H9 (cell line): ENCODE data around the gene BAAT. TPM values are rescaled to one million over a fixed set of nuclear protein-coding genes. Genes with fewer than 3 reads are reported as not detected.

Experiments used
- DNase-seq: peaks from one replicate; pipeline ENCODE4 v3.0.0-alpha.2; 2017
- H2AFZ ChIP-seq: one replicate; pipeline ENCODE4 v1.6.1; 2013; ENCODE audit warnings: mild to moderate bottlenecking, low read length, control low read depth, moderate library complexity
- H2AK5ac ChIP-seq: 2 replicates; pipeline ENCODE4 v1.6.1; 2013; ENCODE audit warnings: low read length, control low read depth, mixed read lengths; ENCODE audit not compliant: insufficient read length
- H2BK120ac ChIP-seq: one replicate; pipeline ENCODE4 v1.6.1; 2013; ENCODE audit warnings: low read depth, mild to moderate bottlenecking, low read length, control low read depth, inconsistent platforms; ENCODE audit not compliant: poor library complexity, severe bottlenecking
- H2BK12ac ChIP-seq: 2 replicates; pipeline ENCODE4 v1.6.1; 2013; ENCODE audit warnings: low read length, control low read depth, mixed read lengths, low read depth; ENCODE audit not compliant: insufficient read length
- H2BK15ac ChIP-seq: 2 replicates; pipeline ENCODE4 v1.6.1; 2013; ENCODE audit warnings: low read depth, low read length, control low read depth
- H2BK20ac ChIP-seq: one replicate; pipeline ENCODE4 v1.6.1; 2013; ENCODE audit warnings: low read depth, mild to moderate bottlenecking, low read length, control low read depth, inconsistent platforms; ENCODE audit not compliant: poor library complexity, severe bottlenecking
- H2BK5ac ChIP-seq: 2 replicates; pipeline ENCODE4 v1.6.1; 2013; ENCODE audit warnings: low read length, control low read depth, mixed read lengths; ENCODE audit not compliant: insufficient read length
- H3K14ac ChIP-seq: 2 replicates; pipeline ENCODE4 v1.6.1; 2013; ENCODE audit warnings: low read length, control low read depth; ENCODE audit not compliant: insufficient read depth
- H3K18ac ChIP-seq: 2 replicates; pipeline ENCODE4 v1.6.1; 2013; ENCODE audit warnings: low read depth, mild to moderate bottlenecking, mixed read lengths, low read length, control low read depth; ENCODE audit not compliant: insufficient read length
- H3K23ac ChIP-seq: 2 replicates; pipeline ENCODE4 v1.6.1; 2013; ENCODE audit warnings: low read length, control low read depth, mixed read lengths, low read depth; ENCODE audit not compliant: insufficient read length
- H3K23me2 ChIP-seq: 2 replicates; pipeline ENCODE4 v1.6.1; 2013; ENCODE audit warnings: low read depth, mild to moderate bottlenecking, mixed read lengths, low read length, control low read depth; ENCODE audit not compliant: insufficient read length, poor library complexity, severe bottlenecking
- H3K27ac ChIP-seq: 2 replicates; pipeline ENCODE4 v1.5.1; 2013; ENCODE audit warnings: low read length, control low read depth, mixed read lengths, low read depth; ENCODE audit not compliant: insufficient read length
- H3K27me3 ChIP-seq: 2 replicates; pipeline ENCODE4 v1.6.1; 2013; ENCODE audit warnings: low read length, control low read depth, inconsistent platforms; ENCODE audit not compliant: insufficient read depth
- H3K4ac ChIP-seq: 2 replicates; pipeline ENCODE4 v1.6.1; 2013; ENCODE audit warnings: low read depth, mild to moderate bottlenecking, control low read depth, inconsistent platforms, low read length, moderate library complexity
- H3K4me1 ChIP-seq: 2 replicates; pipeline ENCODE4 v1.6.1; 2013; ENCODE audit warnings: low read length, control low read depth, inconsistent platforms; ENCODE audit not compliant: insufficient read depth
- H3K4me2 ChIP-seq: 2 replicates; pipeline ENCODE4 v1.6.1; 2013; ENCODE audit warnings: low read length, control low read depth, mixed read lengths; ENCODE audit not compliant: insufficient read length, insufficient read depth
- H3K56ac ChIP-seq: 2 replicates; pipeline ENCODE4 v1.6.1; 2013; ENCODE audit warnings: low read depth, mild to moderate bottlenecking, mixed read lengths, low read length, control low read depth; ENCODE audit not compliant: insufficient read length
- H3K79me1 ChIP-seq: 2 replicates; pipeline ENCODE4 v1.6.1; 2013; ENCODE audit warnings: low read depth, mild to moderate bottlenecking, moderate library complexity, low read length, control low read depth, inconsistent platforms; ENCODE audit not compliant: insufficient read depth, poor library complexity, severe bottlenecking
- H3K79me2 ChIP-seq: 2 replicates; pipeline ENCODE4 v1.6.1; 2013; ENCODE audit warnings: low read length, control low read depth, inconsistent platforms; ENCODE audit not compliant: insufficient read depth
- H3K9ac ChIP-seq: 2 replicates; pipeline ENCODE4 v1.6.1; 2013; ENCODE audit warnings: low read length, control low read depth, mixed read lengths; ENCODE audit not compliant: insufficient read length; ENCODE audit errors: extremely low read depth
- H3K9me3 ChIP-seq: one replicate; pipeline ENCODE4 v1.6.1; 2013; ENCODE audit warnings: low read depth, low read length, inconsistent platforms; ENCODE audit not compliant: control insufficient read depth
- H3T11ph ChIP-seq: one replicate; pipeline ENCODE4 v1.6.1; 2013; ENCODE audit warnings: mild to moderate bottlenecking, low read length, control low read depth, inconsistent platforms
- H4K20me1 ChIP-seq: one replicate; pipeline ENCODE4 v1.6.1; 2013; ENCODE audit not compliant: control insufficient read depth, insufficient read length, insufficient read depth
- H4K5ac ChIP-seq: 2 replicates; pipeline ENCODE4 v1.6.1; 2013; ENCODE audit warnings: low read depth, mild to moderate bottlenecking, mixed read lengths, low read length, control low read depth; ENCODE audit not compliant: insufficient read length
- H4K8ac ChIP-seq: replicated peaks from 2 replicates; pipeline ENCODE4 v1.6.1; 2013; ENCODE audit warnings: low read length, control low read depth, mixed read lengths, low read depth; ENCODE audit not compliant: insufficient read length
- H4K91ac ChIP-seq: 2 replicates; pipeline ENCODE4 v1.6.1; 2013; ENCODE audit warnings: low read depth, mild to moderate bottlenecking, moderate library complexity, mixed read lengths, low read length, control low read depth; ENCODE audit not compliant: insufficient read length
- H3K27ac Mint-ChIP-seq, 3 experiments: 2 replicates in 2 of 3; 3 replicates in 1 of 3; pipeline ENCODE4 v1.8.0; 2020 to 2021; ENCODE audit warnings: mixed read lengths in 3 of 3, mild to moderate bottlenecking in 1 of 3, moderate library complexity in 1 of 3
- H3K27me3 Mint-ChIP-seq: 2 replicates; pipeline ENCODE4 v1.8.0; 2021; ENCODE audit warnings: low read depth, mild to moderate bottlenecking, moderate library complexity, mixed read lengths
- H3K36me3 Mint-ChIP-seq, 3 experiments: 2 replicates in 2 of 3; 3 replicates in 1 of 3; pipeline ENCODE4 v1.8.0; 2020 to 2021; ENCODE audit warnings: low read depth in 3 of 3, mixed read lengths in 3 of 3; ENCODE audit not compliant: insufficient read depth in 1 of 3
- H3K4me1 Mint-ChIP-seq, 2 experiments: 2 replicates each; pipeline ENCODE4 v1.8.0; 2020; ENCODE audit warnings: mixed read lengths in 2 of 2
- H3K4me3 Mint-ChIP-seq, 2 experiments: 2 replicates in 1 of 2; 3 replicates in 1 of 2; pipeline ENCODE4 v1.8.0; 2020 to 2021; ENCODE audit warnings: mild to moderate bottlenecking in 2 of 2, mixed read lengths in 2 of 2, moderate library complexity in 1 of 2
- H3K9me3 Mint-ChIP-seq, 2 experiments: 2 replicates in 1 of 2; 3 replicates in 1 of 2; pipeline ENCODE4 v1.8.0; 2020; ENCODE audit warnings: mild to moderate bottlenecking in 2 of 2, mixed read lengths in 2 of 2, moderate library complexity in 1 of 2
- WGBS: extraction: QIAGEN DNeasy Blood & Tissue Kit; methylation state at CpG from one replicate; pipeline ENCODE4 v1.1.7; 2013; ENCODE audit warnings: missing lambda C conversion rate, low lambda C conversion rate, mixed read lengths; ENCODE audit not compliant: insufficient read length; ENCODE audit errors: extremely low coverage; 5-methylcytosine and 5-hydroxymethylcytosine counted together
- total RNA-seq: library from RNA; stranded (reverse); gene quantifications from 2 replicates; pipeline ENCODE4 v1.2.1, GENCODE V29; 2021
- TF ChIP-seq, protein P1 (sequence below): fragments of 200-600 bp; sonication (generic); conservative IDR thresholded peaks from 3 replicates; pipeline ENCODE4 v1.8.0; 2021; ENCODE audit warnings: antibody characterized with exemption, mild to moderate bottlenecking

BAAT gene
- total RNA-seq, 1 experiment from 2014 or later = 0.09 TPM

DNA sequence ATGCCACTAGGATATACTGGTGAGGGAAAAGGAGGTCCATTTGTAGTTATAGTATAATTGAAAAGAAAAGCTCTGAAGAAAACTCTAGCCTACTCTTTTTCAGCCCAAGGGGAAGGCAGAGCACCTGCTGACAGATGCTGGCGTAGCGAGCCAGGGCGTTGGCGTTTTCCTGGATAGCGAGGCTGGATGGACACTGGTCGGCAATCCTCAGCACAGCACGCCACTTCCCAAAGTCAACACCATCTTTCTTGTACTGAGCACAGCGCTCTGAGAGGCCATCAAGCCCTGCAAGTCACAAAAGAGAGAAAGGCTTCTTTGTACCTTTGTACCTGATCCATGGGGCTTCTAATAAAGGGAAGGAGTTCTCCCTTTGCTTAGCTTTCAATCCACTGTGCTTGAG is 42.6 kb upstream of the BAAT start:
- H2BK12ac ChIP-seq = no peak overlapping the region
- H3K23ac ChIP-seq = no peak overlapping the region
- no peak overlapping the region for H3K18ac ChIP-seq
- H2AK5ac ChIP-seq = no peak overlapping the region
- H2AFZ ChIP-seq = no peak overlapping the region
- no peak overlapping the region for H2BK120ac ChIP-seq
- H4K20me1 ChIP-seq = no peaks in the 10 kb centered on the region
- H3K4ac ChIP-seq = no peak overlapping the region
- no peak overlapping the region for H3K4me2 ChIP-seq
- no peak overlapping the region for H3K9ac ChIP-seq
- TF ChIP-seq, protein P1, sequence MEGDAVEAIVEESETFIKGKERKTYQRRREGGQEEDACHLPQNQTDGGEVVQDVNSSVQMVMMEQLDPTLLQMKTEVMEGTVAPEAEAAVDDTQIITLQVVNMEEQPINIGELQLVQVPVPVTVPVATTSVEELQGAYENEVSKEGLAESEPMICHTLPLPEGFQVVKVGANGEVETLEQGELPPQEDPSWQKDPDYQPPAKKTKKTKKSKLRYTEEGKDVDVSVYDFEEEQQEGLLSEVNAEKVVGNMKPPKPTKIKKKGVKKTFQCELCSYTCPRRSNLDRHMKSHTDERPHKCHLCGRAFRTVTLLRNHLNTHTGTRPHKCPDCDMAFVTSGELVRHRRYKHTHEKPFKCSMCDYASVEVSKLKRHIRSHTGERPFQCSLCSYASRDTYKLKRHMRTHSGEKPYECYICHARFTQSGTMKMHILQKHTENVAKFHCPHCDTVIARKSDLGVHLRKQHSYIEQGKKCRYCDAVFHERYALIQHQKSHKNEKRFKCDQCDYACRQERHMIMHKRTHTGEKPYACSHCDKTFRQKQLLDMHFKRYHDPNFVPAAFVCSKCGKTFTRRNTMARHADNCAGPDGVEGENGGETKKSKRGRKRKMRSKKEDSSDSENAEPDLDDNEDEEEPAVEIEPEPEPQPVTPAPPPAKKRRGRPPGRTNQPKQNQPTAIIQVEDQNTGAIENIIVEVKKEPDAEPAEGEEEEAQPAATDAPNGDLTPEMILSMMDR = no peak
- no peak overlapping the region for H3T11ph ChIP-seq
- Mint-ChIP-seq H3K36me3 (no peaks in the 10 kb centered on the region), H3K27me3 (peaks cover 1% of the 10 kb centered on the region), H3K27ac (no peak overlapping the region), H3K9me3 (no peaks in the 10 kb centered on the region), H3K4me1 (peaks cover 1 to 2% of the 10 kb centered on the region in 2 experiments; a peak in 3 of 4 replicates), H3K4me3 (no peak overlapping the region)
- no peaks in the 10 kb centered on the region for H3K79me2 ChIP-seq
- H3K9me3 ChIP-seq = no peaks in the 10 kb centered on the region
- H4K8ac ChIP-seq = no peak overlapping the region
- DNase-seq = no peak
- H2BK5ac ChIP-seq = no peak overlapping the region
- no peak overlapping the region for H3K14ac ChIP-seq
- H3K27ac ChIP-seq = no peak overlapping the region
- no peak overlapping the region for H3K56ac ChIP-seq
- no peak overlapping the region for H2BK15ac ChIP-seq
- H3K27me3 ChIP-seq = no peaks in the 10 kb centered on the region
- no peak overlapping the region for H4K5ac ChIP-seq
- no peaks in the 10 kb centered on the region for H3K23me2 ChIP-seq
- no peak overlapping the region for H4K91ac ChIP-seq
- H3K4me1 ChIP-seq = no peaks in the 10 kb centered on the region
- no CpG with 5 or more reads among the region's 8 CpGs for whole genome bisulfite sequencing
- H2BK20ac ChIP-seq = no peak overlapping the region
- H3K79me1 ChIP-seq = no peaks in the 10 kb centered on the region
